Parathyroid adenoma (tissue), 2 donors: Measurements from ENCODE around the gene PTPRT.

Source experiments
- H2AFZ ChIP-seq: fragments of 300-600 bp; sonication (generic); one replicate; pipeline ENCODE4 v1.7.0; 2017; ENCODE audit warnings: antibody characterized with exemption, mild to moderate bottlenecking
- H3K27ac ChIP-seq: fragments of 300-600 bp; sonication (generic); one replicate; pipeline ENCODE4 v1.7.0; 2017
- H3K27me3 ChIP-seq: fragments of 300-600 bp; sonication (generic); one replicate; pipeline ENCODE4 v1.7.0; 2017; ENCODE audit warnings: low read length; ENCODE audit not compliant: control insufficient read depth, insufficient read depth
- H3K36me3 ChIP-seq: fragments of 300-600 bp; sonication (generic); one replicate; pipeline ENCODE4 v1.7.0; 2017; ENCODE audit warnings: low read length; ENCODE audit not compliant: control insufficient read depth, insufficient read depth
- H3K4me1 ChIP-seq: fragments of 300-600 bp; sonication (generic); one replicate; pipeline ENCODE4 v1.7.0; 2017; ENCODE audit warnings: control low read depth
- H3K4me2 ChIP-seq: fragments of 300-600 bp; sonication (generic); one replicate; pipeline ENCODE4 v1.7.0; 2017; ENCODE audit warnings: low read length
- H3K4me3 ChIP-seq: fragments of 300-600 bp; sonication (generic); one replicate; pipeline ENCODE4 v1.7.0; 2017; ENCODE audit warnings: low read depth, low read length
- H3K79me2 ChIP-seq: fragments of 300-600 bp; sonication (generic); one replicate; pipeline ENCODE4 v1.7.0; 2017; ENCODE audit warnings: control low read depth
- H3K9ac ChIP-seq: fragments of 300-600 bp; sonication (generic); one replicate; pipeline ENCODE4 v1.7.0; 2017; ENCODE audit warnings: mild to moderate bottlenecking
- H3K9me3 ChIP-seq: fragments of 300-600 bp; sonication (generic); one replicate; pipeline ENCODE4 v1.7.0; 2017; ENCODE audit warnings: low read length; ENCODE audit not compliant: control insufficient read depth
- CTCF ChIP-seq: fragments of 300-600 bp; sonication (generic); IDR thresholded peaks from one replicate; pipeline ENCODE4 v1.7.0; 2017; ENCODE audit warnings: antibody characterized with exemption, mild to moderate bottlenecking
- donor health status: primary hyperparathyroidism.

PTPRT gene

GRCh38 chr20:42444799-42445198, 744.9 kb downstream of the PTPRT start:
- Histone ChIP-seq H3K27ac (no peak overlapping the region), H3K36me3 (no peaks in the 10 kb centered on the region), H3K79me2 (no peaks in the 10 kb centered on the region), H3K4me3 (no peak overlapping the region), H3K9ac (no peak overlapping the region), H3K9me3 (no peaks in the 10 kb centered on the region), H3K4me2 (no peak overlapping the region), H2AFZ (no peak overlapping the region), H3K27me3 (no peaks in the 10 kb centered on the region), H3K4me1 (peaks cover 5% of the 10 kb centered on the region)
- TF ChIP-seq CTCF = no peak

- no peak for TF ChIP-seq CTCF
- H3K27ac ChIP-seq = no peak overlapping the region
Observed at GRCh38 chr20:42443200-42443599, 746.5 kb downstream of the PTPRT start.

GRCh38 chr20:42442716-42443115, 747.0 kb downstream of the PTPRT start:
- Histone ChIP-seq H3K4me3 (no peak overlapping the region), H3K4me1 (peaks cover 5% of the 10 kb centered on the region), H2AFZ (no peak overlapping the region), H3K79me2 (no peaks in the 10 kb centered on the region), H3K27ac (no peak overlapping the region), H3K4me2 (no peak overlapping the region), H3K27me3 (no peaks in the 10 kb centered on the region), H3K9ac (no peak overlapping the region), H3K36me3 (no peaks in the 10 kb centered on the region), H3K9me3 (no peaks in the 10 kb centered on the region)
- no peak for TF ChIP-seq CTCF

More at GRCh38 chr20:42443200-42443599, 746.5 kb downstream of the PTPRT start:
- peaks cover 5% of the 10 kb centered on the region for H3K4me1 ChIP-seq
- no peaks in the 10 kb centered on the region for H3K79me2 ChIP-seq
- H3K9me3 ChIP-seq = no peaks in the 10 kb centered on the region
- no peaks in the 10 kb centered on the region for H3K27me3 ChIP-seq
- H3K4me2 ChIP-seq = no peak overlapping the region
- no peak overlapping the region for H3K4me3 ChIP-seq
- no peak overlapping the region for H2AFZ ChIP-seq
- no peak overlapping the region for H3K9ac ChIP-seq
- no peaks in the 10 kb centered on the region for H3K36me3 ChIP-seq

GRCh38 chr20:42441864-42442331, 747.8 kb downstream of the PTPRT start:
- Histone ChIP-seq H3K9ac (no peak overlapping the region), H3K27me3 (no peaks in the 10 kb centered on the region), H3K4me2 (no peak overlapping the region), H3K79me2 (no peaks in the 10 kb centered on the region), H3K9me3 (no peaks in the 10 kb centered on the region), H3K36me3 (no peaks in the 10 kb centered on the region), H2AFZ (no peak overlapping the region), H3K4me3 (no peak overlapping the region), H3K27ac (no peak overlapping the region), H3K4me1 (peaks cover 5% of the 10 kb centered on the region)
- TF ChIP-seq CTCF = no peak

GRCh38 chr20:42441196-42441863, 748.4 kb downstream of the PTPRT start:
- Histone ChIP-seq H3K9me3 (no peaks in the 10 kb centered on the region), H3K9ac (no peak overlapping the region), H3K36me3 (no peaks in the 10 kb centered on the region), H3K4me3 (no peak overlapping the region), H3K79me2 (no peaks in the 10 kb centered on the region), H3K4me1 (peaks cover 5% of the 10 kb centered on the region), H2AFZ (no peak overlapping the region), H3K27ac (no peak overlapping the region), H3K27me3 (no peaks in the 10 kb centered on the region), H3K4me2 (no peak overlapping the region)
- TF ChIP-seq CTCF = no peak
